ENCODE data around the gene LMBRD2.

LMBRD2 gene

DNA sequence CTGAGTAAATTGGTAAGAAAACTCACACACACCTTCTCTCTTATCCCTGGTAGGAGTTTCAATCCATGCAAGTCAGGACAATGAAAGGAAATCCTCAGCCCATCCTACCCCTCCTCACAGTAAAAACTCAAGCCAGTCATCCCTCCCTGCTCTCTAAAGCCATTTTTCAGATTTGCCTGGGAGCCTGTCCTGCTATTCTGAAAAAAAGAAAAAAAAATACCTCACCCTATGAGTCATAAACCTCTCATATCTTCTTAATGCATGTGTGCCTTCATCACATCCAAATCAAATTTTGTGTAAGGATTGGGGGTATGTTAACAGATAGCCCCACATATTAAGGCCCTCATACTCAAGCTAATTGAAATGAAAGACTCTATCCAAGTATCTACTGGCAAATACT is 99.1 kb downstream of the LMBRD2 start:
- TF ChIP-seq, protein P1, sequence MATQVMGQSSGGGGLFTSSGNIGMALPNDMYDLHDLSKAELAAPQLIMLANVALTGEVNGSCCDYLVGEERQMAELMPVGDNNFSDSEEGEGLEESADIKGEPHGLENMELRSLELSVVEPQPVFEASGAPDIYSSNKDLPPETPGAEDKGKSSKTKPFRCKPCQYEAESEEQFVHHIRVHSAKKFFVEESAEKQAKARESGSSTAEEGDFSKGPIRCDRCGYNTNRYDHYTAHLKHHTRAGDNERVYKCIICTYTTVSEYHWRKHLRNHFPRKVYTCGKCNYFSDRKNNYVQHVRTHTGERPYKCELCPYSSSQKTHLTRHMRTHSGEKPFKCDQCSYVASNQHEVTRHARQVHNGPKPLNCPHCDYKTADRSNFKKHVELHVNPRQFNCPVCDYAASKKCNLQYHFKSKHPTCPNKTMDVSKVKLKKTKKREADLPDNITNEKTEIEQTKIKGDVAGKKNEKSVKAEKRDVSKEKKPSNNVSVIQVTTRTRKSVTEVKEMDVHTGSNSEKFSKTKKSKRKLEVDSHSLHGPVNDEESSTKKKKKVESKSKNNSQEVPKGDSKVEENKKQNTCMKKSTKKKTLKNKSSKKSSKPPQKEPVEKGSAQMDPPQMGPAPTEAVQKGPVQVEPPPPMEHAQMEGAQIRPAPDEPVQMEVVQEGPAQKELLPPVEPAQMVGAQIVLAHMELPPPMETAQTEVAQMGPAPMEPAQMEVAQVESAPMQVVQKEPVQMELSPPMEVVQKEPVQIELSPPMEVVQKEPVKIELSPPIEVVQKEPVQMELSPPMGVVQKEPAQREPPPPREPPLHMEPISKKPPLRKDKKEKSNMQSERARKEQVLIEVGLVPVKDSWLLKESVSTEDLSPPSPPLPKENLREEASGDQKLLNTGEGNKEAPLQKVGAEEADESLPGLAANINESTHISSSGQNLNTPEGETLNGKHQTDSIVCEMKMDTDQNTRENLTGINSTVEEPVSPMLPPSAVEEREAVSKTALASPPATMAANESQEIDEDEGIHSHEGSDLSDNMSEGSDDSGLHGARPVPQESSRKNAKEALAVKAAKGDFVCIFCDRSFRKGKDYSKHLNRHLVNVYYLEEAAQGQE (IDR thresholded peaks at IDR 0.05; ENCODE audit: insufficient read depth in 1 of 2, low read depth in 2 of 2, low read length in 2 of 2): no peak
- TF ChIP-seq POLR2AphosphoS5 (IDR thresholded peaks at IDR 0.05; ENCODE audit: low read depth, low read length) (no peak), FOXP2 (optimal IDR thresholded peaks at IDR 0.05; ENCODE audit: borderline replicate concordance, extremely low read depth, extremely low read length, insufficient read depth) (no peak), SIN3A (IDR thresholded peaks at IDR 0.05; ENCODE audit: borderline replicate concordance, insufficient read depth, low read length) (no peak)

DNA sequence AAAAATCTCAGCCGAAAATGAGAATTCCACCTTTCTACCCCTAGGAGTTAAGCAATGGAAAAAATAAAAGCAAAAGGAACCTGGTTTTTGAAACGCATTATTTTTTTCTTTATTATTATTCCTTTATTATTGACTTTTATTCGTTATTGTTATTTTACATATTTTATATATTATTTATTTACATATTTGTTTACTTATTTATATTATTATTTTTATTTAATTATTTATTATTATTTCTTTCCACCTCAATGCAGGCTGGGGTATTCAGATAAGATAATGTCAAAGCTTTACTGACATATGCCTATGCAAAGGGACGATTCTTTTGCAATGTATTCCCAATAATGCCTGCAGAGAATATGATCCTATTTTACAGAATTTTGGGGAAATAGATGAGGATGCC is 101.7 kb downstream of the LMBRD2 start:
- TF ChIP-seq SIN3A (IDR thresholded peaks at IDR 0.05; ENCODE audit: borderline replicate concordance, insufficient read depth, low read length) (no peak), FOXP2 (optimal IDR thresholded peaks at IDR 0.05; ENCODE audit: borderline replicate concordance, extremely low read depth, extremely low read length, insufficient read depth) (no peak), POLR2AphosphoS5 (IDR thresholded peaks at IDR 0.05; ENCODE audit: low read depth, low read length) (no peak), TAF1 (IDR thresholded peaks at IDR 0.05; ENCODE audit: borderline replicate concordance, insufficient read depth, low read length) (no peak)
- TF ChIP-seq, protein P1 (IDR thresholded peaks at IDR 0.05; ENCODE audit: insufficient read depth in 1 of 2, low read depth in 2 of 2, low read length in 2 of 2): no peak

Data from PFSK-1 (cell line).